Inferior parietal cortex (tissue), 1 donor: ENCODE data around the gene PTGER2.

Experiments used
- DNase-seq: peaks from one replicate; pipeline ENCODE4 v3.0.0-alpha.2; 2016; ENCODE audit errors: extremely low spot score

PTGER2 gene

DNA sequence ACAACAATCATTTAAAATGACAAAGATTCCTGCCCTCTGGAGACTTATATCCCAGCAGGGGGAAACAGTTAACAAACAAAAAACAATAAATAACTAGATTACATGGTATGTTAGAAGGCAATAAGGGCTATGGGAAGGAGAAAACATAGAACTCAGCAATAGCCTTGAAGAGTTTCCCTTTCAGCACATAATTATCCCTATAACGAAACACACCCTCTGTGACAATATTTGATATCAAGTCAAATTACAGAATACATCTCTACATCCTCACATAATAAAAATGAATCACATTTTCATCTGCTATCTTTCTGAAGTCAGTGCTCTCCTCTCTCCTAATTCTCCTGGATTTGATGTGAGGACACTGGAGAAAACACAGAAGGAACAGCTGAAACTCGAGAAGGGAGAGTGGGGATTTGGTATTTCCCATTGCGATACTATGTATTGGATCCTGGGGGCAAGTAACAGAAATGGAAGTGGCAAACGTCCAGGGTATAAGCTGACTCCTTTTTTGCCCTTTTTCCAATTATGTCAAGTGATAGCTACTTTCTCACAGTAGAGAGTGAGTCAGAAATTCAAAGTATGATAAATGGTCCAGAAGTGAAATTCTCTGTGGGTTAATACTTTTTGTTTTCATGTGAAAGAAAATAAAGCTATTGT lies 9.7 kb upstream of the PTGER2 start:
- DNase-seq: no peak

DNA sequence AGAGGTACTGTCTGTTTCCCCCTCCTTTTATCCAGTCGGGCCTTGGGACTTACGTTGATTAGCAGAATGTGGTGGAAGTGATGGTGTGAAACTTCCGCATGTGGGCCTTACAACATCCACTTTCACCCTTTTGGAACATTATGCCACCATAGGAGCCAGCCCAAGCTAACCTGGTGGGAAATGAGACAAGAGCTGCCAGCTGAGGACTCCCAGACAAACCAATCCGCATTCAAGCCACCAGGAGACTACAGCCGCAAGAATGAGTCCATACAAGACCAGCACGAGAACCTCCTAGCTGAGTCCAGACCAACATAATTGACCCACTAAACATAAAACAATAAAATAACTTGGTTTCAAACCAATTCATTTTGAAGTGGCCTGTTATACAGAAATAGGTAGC lies 9.1 kb upstream of the PTGER2 start:
- DNase-seq: no peak

DNA sequence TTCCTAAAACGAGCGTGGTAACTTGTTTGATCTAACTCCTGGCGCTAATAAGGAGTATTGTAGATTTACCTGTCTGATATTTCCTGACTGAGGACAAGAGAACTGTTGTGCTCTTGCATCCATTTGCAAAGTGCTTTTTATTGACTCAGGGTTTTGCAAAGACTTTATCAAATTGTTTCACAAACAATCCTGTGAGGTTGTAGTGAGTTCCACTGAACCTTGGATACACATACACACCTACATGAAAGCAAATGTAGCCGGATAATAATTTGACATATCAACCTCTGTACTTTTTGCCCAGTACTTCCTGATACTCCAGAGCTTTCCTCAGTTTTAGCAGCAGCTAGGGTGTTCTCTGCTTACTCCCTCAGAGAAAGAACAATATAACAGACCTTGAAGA lies 6.7 kb upstream of the PTGER2 start:
- DNase-seq: no peak

DNA sequence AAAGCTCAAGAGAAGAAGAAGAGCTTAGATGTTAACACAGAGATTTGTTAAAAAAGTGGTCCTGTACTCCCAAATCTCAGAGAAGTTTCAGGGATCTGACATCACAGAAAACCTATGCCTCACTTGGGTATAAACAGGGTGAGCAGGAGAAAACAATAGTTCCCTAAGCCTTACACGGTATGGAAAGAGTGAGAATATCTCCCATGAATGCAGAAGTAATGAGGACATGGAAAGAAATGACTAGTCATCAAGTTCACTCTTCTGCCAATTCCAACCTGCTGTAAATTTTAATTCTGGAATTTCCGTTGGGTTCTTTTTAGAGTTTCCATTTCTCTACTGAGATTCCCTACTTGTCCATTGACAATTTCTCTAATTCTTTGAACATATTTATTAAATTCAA lies 6.2 kb upstream of the PTGER2 start:
- no peak for DNase-seq

DNA sequence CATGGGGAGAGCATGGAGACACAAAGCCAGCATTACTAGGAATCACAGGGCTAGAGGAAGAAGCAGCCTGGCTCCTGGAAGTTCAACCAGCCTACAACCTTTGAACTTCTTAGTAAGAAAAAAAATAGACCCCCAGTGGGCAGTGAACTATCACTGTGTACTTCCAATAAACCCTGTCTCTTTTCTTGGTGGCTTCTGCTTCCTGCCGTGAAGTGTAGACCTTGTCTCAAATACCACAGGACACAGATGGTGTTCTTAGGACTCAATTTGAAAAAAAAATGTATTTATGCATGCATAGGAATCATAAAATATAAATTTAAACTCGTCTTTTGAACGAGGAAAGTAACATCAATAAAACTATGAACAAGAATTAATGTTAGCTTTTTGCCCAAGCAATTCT lies 3.6 kb upstream of the PTGER2 start:
- DNase-seq: no peak

DNA sequence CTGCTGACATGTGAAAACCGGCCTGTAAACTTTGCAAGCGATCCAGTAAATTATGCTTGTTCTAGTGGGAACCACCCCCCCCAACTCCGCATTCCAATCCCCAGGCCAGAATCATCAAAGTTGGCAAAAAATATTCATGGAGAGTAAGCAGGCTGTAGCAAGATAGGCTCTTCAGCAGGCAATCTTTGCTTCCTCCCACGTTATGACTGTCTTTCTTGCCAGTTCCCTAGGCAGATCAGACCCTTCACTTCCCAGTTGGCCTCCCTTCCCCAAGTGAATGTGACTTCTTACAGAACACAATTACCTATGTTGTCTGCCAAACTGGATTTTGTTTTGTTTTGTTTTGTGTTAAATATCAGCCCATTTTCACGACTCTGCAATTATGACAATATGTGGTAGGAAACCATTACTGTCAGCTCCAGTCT lies 1.2 kb upstream of the PTGER2 start:
- DNase-seq: no peak

DNA sequence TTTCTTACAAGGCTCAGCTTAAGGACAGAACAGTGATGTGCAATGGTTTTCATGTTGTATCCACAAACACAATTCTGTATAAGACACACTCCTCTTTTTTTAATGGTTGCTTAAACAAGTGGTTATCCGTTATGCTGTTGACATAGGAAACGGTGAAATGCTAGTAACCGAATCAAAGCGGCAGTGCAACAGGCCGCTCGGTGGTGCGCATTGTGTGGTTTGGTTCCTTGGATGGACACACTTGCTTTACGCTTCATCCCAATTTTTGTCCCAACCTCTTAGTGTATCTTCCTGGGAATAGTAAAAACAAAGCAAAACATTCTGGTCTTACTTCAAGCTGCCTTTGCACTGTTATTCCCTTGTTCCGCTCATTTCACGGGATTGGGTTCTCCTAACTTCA lies 650 bp upstream of the PTGER2 start:
- no peak for DNase-seq

DNA sequence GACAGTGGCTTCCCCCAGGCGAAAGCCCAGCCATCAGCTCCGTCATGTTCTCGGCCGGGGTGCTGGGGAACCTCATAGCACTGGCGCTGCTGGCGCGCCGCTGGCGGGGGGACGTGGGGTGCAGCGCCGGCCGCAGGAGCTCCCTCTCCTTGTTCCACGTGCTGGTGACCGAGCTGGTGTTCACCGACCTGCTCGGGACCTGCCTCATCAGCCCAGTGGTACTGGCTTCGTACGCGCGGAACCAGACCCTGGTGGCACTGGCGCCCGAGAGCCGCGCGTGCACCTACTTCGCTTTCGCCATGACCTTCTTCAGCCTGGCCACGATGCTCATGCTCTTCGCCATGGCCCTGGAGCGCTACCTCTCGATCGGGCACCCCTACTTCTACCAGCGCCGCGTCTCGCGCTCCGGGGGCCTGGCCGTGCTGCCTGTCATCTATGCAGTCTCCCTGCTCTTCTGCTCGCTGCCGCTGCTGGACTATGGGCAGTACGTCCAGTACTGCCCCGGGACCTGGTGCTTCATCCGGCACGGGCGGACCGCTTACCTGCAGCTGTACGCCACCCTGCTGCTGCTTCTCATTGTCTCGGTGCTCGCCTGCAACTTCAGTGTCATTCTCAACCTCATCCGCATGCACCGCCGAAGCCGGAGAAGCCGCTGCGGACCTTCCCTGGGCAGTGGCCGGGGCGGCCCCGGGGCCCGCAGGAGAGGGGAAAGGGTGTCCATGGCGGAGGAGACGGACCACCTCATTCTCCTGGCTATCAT lies 663 bp downstream of the PTGER2 start:
- DNase-seq: no peak

DNA sequence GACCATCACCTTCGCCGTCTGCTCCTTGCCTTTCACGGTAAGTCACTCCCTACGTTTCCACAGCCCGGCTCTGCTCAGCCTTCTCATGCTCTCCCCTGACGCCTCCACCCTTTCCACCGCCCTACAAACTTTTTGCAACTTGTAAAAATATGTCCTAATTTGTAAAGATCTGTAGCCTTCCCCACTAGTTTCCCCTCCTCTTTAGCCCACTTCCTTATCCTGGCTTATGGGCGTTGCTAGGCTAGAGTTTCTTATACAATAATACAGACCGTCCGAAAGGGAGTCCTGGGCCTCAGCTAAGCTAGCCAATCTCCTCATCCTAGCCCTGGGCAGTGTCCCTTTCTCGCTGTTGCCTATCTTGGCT lies 1.2 kb downstream of the PTGER2 start:
- DNase-seq: no peak

DNA sequence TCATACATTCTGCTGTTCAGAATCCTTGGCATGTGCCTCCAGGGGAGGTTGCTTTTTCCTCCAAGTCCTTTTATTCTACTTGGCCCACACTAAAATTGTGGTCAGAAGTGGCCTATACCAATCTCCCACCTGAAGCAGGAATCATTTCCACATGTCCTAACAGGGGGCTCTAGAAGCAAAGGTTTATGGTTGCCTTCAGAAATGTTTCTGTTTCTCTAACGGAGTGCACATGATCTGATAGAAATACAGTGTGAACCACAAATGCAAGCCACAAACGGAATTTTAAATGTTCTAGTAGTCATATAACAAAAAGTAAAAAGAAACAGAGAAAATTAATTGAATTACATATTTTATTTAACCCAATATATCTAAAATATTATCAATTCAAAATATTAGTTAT lies 4.0 kb downstream of the PTGER2 start:
- no peak for DNase-seq

DNA sequence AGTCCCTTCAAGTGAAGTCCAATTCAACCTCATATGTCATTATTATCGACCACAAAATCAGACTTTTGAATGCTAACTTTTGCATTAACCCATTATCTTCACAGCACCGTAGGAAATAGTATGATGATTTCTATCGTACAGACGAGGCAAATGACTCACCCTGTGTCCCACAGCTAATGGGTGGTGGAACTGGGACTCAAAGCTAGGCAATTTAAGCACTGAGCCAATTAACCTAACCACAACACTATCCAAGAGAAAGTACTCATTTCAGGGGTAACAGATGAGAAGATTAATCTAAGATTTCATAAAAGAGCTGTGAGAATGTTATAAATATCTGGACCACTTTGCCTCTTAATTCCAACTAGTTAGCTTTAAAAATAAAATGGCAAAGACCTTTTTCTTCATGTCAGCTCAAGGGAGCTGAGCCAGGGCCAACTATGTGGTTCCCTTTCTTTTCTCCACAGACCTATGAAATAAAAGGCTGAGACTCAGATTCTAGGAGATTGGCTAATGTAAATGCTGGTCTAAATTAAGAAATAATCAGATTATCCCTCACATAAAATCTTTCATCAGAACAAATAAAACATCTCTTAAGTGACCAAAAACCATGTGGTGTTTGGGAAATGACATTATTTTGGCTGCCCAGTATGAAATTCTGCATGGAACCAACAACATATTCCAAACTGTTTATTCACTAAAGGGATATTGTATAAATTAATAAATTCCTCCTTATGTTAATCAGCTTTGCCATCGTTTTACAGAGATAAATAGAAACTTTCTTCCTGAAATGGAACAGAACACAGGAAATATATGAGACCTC lies 4.9 kb downstream of the PTGER2 start:
- DNase-seq: no peak

DNA sequence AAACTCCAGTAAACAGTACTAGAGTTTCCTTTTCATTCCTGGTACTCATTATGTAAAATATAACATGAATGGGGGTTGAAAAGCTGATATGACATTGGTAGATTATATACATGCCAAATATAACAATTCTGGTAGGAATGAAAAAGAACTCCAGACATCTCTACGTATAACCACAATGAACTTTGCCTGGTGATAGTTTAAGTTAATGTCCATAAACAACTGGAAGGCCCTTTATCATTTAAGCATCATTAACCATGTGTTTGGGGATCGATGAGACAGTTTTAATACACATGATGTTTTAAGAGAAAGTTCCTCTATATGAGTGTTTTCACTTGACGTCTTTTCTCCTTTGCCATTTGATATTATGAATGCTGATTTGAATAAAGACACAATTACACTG lies 5.8 kb downstream of the PTGER2 start:
- DNase-seq: no peak

DNA sequence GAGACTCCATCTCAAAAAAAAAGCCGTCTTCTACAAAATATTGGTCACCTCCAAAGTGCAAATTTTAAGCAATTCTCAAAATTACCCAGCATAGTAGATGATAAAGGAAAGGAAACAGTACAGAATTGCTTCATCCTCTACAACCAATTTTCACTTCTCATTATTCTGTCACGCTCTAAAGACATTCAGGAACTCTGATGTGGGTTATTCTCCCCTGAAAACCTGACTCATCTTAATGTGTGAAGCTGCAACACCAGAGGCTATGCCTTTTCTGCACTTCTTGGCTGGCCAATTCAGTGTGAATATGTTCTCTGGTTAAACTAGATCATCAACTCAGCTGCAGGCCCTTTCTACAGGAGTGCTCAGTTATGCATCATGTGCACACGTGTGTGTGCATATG lies 11.0 kb downstream of the PTGER2 start:
- DNase-seq: no peak

DNA sequence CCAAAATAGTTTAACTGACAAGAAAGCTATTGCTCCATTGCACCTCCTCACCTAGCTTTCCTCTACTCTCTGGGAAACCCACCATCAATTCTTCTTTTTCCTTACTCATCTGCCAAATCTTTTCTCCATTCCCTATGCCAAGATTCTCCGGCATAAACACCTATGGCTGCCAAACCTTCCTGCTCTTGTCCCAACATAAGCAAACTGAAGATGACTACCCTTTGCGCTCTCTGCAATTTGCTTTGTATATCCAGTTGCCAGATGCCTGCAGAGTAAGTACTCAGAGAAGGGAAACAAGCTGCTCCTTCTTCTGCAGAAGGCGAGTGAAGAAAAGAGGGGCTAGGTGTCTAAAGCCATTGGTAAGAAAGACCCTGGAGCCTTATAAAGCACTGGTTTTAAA lies 11.5 kb downstream of the PTGER2 start:
- DNase-seq: no peak

DNA sequence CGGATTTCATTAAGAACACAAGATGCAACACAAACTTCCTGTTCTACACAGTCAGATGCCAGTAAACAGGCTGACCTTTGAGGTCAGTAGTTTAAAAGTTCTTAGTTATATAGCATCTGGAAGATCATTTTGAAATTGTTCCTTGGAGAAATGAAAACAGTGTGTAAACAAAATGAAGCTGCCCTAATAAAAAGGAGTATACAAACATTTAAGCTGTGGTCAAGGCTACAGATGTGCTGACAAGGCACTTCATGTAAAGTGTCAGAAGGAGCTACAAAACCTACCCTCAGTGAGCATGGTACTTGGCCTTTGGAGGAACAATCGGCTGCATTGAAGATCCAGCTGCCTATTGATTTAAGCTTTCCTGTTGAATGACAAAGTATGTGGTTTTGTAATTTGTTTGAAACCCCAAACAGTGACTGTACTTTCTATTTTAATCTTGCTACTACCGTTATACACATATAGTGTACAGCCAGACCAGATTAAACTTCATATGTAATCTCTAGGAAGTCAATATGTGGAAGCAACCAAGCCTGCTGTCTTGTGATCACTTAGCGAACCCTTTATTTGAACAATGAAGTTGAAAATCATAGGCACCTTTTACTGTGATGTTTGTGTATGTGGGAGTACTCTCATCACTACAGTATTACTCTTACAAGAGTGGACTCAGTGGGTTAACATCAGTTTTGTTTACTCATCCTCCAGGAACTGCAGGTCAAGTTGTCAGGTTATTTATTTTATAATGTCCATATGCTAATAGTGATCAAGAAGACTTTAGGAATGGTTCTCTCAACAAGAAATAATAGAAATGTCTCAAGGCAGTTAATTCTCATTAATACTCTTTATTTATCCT lies 13.5 kb downstream of the PTGER2 start:
- no peak for DNase-seq

DNA sequence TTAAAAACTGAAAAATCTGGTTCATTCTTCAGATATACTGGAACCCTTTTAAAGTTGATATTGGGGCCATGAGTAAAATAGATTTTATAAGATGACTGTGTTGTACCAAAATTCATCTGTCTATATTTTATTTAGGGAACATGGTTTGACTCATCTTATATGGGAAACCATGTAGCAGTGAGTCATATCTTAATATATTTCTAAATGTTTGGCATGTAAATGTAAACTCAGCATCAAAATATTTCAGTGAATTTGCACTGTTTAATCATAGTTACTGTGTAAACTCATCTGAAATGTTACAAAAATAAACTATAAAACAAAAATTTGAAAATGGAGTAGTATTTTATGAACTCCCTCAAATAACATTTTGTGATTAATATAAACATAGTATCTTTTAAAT lies 14.2 kb downstream of the PTGER2 start:
- DNase-seq: no peak

DNA sequence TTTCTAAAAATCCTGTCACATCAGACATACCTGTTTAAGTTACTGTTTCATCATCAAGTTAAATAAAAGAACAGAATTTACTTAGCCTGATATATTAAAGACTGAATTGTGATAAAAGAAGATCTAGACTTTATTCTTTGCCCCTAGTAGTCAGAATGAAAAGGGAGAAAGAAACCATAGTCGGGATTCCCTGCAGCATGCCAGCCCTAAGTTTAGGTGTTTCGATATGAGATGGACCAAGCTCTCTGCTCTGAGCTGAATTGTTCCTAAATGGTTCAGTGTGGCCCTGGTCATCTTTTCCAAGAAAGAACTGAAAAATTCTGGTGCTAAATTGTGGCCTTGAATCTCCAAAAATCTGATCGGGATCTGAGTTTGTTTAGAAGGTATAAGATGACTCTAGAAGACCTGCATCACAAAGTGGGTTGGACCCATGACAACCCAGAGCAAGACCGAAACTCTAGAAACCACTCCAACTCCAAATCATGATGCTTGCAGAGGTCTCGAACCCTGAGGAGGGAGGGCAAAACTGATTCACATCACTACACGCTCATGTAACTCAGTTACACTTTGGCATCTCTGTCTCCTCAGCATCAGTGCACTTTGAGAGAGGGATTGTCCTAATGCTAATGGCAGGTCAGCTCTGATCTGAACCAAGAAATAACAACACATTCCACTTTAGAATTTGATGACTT lies 15.7 kb downstream of the PTGER2 start:
- no peak for DNase-seq

DNA sequence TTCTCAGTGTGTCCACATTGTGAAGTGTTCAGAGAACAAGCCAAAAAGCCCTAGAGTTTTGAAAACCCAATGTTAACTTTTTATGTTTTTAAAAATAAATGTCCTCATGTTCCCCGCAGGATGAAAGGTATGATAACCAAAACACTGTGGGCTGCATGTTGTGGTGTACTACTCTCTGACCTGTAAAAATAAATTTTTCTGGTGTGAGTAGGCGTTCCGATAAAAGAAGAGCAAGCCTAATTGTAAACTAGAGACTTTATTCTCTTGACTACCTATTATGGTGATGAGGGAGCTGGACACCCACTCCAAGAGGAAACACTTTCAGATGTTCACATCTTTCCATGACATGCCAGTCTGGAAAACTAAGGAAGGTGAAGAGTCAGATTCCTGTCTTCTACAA lies 18.2 kb downstream of the PTGER2 start:
- DNase-seq: no peak

DNA sequence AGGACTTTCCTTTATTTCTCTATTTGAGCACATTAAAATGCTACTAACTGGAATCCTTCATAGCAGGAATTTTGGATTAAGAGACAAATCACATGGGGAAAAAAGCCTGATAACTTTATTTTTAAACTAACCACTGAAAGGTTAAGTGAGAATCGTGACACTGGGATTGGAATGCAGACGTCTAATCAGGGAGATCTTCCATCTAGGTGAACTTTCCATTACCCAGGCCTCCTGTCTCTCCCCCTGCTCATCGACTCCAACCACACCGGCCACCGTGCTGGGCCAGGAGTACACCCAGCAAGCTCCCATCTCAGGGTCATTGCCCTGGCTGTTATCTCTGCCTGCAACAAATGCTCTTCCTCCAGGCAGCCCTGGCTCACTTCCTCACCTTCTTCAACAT lies 19.0 kb downstream of the PTGER2 start:
- DNase-seq: no peak

DNA sequence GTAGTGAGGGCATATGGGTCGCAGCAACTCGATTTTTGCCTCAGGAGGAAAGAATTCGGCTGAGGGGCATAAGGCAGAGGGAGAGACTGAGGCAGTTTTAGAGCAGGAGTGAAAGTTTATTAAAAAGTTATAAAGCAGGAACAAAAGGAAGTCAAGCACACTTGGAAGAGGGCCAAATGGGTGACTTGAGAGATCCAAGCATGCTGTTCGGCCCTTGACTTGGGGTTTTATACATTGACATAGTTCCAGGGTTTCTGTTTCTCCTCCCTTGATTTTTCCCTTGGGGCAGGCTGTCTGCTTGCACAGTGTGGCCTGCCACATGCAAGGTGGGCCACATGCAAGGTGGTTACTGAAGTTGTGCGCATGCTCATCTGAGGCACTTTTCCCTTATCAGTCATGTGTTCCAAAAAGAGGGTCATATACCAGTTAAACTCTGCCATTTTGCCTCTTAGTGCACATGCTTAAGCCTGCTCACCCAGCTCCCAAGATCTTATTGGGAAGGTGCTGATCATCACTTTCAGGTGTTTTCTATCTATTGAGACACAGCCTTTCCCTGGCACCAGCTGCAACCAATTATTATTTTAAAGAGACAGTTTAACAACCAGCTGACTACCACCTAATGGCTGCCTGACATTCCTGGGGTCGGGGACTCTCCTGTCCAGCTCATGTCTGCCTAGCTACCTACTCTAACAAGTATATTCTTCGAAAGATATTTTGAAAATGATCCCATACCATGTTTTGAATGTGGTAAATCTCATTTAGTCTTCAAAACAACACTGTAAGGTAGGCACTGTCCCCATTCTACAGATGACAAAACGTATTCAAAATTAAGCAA lies 19.9 kb downstream of the PTGER2 start:
- no peak for DNase-seq
